Tongue (tissue), 2 donors: ENCODE measurements around the gene IVL. TPM values are rescaled to one million over a fixed set of nuclear protein-coding genes. Genes with fewer than 3 reads are reported as not detected.

ENCODE experiments used
- DNase-seq: peaks from one replicate; pipeline ENCODE4 v3.0.0-alpha.2; 2015
- total RNA-seq: library from RNA; depleted of rRNA; stranded (reverse); fragments of >200 nt; gene quantifications from one replicate; pipeline ENCODE4 v1.2.3, GENCODE V29; 2014

Gene IVL
- total RNA-seq, 1 donor from 2014 or later: 7.7 TPM

DNA sequence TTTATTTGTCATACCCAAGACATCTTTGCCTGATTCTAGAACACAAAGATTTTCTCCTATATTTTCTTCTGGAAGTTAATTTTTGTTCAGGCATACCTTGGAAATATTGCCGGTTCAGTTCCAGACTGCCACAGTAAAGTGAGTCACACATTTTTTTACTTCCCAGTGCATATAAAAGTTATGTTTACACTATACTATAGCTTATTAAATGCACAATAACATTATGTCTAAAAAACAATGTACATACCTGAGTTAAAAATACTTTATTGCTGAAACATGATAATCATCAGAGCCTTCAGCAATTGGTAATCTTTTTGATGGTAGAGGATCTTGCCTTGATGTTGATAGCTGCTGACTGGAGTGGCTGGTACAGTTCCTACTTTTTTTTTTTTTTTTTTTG is 20.2 kb upstream of the IVL start:
- no peak for DNase-seq

DNA sequence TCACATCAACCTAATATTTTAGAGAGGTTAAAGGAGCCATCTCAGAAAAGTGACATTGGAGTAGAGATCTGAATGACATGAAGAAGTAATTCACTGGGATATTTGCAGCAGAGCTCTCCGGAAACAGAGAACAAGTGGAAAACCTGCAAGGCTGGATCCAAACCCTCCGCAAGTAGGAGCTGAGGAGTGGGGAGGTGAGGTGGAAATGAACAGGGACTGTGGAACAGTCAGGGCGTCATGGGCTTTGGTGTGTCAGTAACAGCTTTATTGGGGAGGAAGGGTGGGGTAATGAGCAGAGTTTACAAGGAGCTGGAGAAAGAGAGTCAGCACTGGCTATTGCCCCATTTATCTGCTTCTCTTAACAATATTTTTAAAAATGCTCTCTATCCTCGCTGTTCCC is 9.3 kb upstream of the IVL start:
- DNase-seq: no peak

DNA sequence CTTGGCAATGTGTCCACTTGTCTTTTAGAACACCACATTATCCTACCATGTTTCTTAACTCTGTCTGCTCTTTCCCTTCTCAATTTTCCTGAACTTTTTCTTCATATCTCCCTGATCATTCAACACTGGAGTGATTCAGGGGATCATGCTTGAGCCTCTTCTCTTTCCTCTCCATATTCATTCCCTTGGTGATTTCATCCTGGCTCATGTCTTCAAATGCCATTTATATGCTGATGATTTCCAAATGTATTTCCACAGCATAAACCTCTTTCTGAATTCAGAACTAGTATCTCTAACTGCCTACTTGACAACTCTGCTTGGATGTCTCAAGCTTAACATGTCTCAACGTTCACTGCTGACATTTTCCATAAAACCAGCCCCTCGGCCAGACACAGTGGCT is 8.5 kb upstream of the IVL start:
- peak; percentile 20 for DNase-seq

DNA sequence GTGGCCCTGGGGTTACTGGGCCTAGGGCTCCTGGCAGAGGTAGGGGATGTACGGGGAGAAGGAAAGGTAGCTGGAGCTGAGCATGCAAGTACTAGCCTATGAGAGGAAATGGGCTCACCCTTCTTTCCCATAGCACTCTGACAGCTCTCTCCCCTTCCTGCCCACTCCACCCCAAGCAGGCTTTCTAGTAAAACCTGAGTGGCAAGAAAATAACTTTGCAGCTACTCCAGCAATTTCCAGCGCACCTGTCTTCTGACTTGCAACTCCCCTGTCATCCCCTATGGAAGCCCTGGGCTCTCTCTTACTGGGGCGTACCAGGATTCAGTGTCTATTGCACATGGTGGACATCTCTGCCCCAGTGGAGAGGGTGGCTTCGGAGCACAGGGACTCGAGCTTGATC is 6.7 kb upstream of the IVL start:
- peak; percentile 30 for DNase-seq

DNA sequence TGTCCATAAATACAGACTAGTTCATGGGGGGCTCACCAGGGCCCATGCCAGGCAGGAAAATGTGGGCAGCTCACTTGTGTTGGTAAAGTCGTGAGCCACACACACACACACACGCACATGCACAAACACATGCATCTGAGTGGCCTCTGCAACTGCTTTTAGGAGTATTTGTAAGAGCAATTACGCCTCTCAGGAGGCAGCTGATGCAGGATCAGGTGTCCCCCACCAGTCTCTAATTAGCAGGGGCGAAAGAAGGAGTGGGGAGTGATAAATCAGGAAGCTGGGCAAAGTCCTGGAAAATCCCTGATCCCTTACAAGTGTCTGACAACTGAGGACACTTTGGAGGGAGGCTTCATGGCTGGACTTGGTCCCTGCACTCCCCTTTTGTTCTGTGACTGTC is 5.7 kb upstream of the IVL start:
- DNase-seq: peak; percentile 17

DNA sequence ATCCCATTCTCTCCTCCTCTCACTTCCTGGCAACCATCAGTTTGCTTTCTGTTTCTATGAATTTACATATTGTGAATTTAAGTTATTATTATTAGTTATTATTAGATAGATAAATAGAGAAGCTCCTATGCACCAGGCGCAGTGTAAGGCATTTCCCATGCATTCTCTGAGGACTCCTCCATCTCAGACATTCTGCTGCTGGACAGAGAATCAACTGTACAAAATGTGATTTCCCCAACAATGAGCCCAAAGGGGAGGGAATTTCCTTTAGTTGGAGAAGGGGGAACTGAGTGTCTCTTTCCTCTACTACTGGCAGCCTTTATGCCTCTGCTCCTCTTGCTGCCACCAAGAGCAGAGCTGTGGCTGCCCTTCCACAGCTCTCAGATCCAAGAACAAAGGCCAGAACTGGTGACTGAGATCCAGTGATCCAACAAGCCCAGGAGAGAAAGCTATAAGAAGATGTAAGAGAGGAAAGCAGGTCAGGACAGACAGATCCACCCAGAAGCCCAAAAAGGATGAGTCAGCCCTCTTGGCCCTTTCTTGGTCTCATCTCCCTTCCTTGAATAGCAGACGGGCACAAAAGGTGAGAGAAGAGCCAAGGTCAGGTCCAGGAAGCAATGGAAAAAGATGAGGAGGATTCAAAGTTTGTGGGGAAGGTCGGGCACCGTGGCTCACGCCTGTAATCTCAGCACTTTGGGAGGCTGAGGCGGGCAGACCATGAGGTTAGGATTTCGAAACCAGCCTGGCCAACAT is 3.5 kb upstream of the IVL start:
- no peak for DNase-seq

DNA sequence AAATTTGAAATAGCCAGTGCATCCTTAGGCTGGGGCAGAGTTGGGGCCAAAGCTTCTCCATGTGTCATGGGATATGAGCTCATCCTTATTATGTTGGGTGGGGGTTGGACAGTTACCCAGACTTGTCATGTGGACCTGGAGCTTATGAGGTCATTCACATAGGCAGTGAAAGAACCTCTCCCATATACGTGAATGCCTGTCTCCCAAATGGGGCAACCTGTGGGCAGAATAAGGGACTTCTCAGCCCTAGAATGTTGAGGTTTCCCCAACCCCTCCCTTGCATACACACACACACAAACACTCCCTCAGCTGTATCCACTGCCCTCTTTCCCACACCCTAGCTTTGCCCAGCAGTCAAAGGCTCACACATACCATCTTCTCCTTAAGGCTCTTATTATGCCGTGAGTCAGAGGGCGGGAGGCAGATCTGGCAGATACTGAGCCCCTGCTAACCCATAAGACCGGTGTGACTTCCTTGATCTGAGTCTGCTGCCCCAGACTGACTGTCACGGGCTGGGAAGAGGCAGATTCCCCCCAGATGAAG is 2.3 kb upstream of the IVL start:
- DNase-seq: peak; percentile 5

DNA sequence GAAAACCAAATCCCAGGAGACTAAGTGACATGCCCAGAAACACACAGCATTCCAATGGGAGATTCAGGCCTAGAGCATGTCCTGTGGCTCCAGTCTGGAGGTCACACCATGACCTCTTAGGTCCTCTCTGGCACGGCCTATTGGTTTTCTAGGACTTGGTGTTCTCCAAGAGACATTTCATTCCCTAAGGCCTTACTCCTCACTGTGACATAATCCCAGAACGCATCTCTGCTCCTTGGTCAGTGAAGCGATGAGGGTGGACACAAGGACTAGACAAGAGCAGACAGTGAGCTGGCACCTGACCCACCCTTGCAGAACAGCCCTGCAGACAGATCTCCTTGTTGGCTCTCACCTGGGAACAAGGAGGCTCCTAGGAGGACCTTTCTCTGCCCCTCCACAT is 860 bp downstream of the IVL start:
- no peak for DNase-seq

DNA sequence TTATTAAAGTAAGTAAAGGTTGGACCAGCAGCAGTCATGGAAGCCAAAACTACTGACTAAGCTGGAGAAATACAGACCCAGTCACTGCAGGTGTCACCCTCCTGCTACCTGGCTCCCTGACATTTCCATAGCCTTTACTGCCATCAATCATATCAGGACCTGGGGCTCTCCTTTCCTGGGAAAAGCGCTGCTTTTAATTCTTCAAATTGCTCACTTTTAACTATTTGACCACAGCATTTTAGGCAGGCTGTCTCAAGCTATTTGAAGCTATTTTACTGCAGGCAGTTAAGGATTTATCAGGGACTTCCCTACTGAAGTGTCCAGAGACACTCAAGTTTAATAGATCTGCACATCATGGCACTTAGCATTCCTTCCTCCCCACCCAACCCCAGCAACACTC is 4.1 kb downstream of the IVL start:
- no peak for DNase-seq

DNA sequence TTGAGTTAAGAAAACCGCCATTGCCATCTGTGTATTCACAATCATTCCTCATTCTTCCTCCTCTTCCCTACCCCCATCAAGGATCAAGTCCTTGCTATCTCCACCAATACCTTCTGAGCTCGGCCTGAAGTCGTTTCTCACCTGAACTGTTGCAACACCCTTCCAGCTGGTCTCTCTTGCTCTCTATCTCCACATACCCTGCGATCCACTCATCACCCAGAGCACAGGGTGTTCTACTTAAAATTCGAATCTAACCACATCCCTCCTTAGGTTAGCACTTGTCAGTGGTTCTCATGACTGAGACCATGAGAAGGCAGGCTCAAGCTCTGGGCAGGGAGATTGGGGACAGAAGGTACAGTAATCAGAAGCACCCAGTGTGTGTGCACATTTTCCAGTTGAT is 4.6 kb downstream of the IVL start:
- no peak for DNase-seq

DNA sequence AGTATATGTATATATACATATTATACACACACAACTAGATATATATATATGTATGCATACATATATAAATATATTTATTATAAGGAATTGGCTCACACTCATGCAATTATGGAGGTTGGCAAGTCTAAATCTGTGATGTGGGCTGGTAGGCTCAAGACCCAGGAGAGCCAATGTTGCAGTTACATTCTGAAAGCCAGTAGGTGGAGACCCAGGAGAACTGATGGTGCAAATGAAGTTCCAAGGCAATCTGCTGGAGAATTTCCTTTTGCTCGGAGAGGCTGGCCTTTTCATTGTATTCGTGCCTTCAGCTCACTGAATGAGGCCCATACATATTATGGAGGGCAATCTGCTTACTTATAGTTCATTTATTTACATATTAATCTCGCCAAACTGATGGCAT is 9.4 kb downstream of the IVL start:
- peak; percentile 28 for DNase-seq

DNA sequence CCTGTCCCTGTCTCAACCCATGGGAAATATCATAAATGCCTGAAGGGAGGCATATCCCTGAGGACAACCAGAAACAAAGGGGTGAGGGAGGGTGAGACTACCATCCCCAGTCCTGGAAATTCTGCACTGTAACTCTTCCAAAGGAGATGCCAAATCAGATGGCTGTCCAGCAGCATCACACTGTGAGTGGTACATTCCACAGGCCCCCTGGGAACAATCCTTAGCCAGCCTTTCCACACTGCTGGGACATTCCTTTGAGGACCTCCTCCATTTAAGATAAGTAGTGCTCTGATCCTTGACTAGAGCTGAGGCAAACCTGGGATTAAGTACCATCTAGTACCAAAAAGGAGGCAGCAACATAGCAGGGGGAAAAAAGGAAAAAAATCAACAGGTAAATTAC is 10.7 kb downstream of the IVL start:
- no peak for DNase-seq

DNA sequence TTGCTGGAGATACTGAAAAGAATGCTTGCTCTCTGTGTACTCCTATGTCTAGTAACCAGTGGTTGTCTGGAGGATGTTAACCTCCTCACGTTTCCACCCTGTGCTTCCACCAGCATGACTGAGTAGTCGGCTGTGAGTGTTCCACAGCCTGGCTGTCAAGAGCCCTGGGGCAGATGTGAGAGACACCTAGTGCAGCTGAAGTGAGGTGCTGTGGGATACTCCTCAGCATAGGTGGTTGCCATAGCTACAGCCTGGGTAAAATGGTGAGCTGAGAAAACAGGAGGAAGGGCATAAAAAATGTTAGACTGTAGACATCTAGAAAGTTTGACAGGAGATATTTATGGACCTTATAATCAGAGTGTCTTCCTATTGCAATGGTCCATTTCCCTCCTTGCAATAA is 15.8 kb downstream of the IVL start:
- DNase-seq: no peak

DNA sequence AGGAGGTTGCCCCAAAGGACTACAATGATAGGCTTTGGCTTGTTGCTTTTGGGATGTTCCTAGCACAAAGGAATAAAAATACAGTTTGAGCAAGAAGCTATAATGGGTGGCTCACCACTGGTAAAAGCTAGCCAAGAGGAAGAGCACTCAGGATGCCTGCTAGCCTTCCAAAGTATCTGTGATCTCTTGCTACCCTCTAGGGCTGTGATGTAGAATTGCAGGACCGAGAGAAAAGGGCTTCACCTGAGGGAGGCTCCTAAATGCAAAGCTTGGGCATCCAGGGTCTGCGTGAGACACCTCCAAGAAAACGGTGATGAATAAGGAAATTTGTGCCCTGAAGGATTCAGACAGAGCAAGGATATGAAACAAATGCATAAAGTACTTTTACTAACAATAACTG is 17.7 kb downstream of the IVL start:
- DNase-seq: peak; percentile 10

DNA sequence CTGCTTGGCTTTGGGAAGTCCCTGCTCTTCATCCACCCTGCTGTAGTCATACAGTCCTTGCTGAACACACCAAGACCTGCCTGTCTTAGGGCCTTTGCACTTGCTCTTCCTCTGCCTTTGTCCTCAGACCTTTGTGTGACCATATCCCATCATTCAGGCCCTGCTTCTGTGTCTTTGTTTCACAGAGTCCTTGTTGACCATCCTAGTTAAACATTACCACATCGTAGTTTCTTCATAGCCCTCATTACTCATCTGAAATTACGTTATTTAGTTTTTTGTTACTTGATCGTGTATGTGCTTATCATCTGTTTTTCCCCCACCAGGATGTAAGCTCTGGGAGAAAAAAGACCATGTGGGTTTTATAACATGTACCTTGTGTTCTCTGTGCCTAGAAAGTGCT is 20.3 kb downstream of the IVL start:
- DNase-seq: no peak

DNA sequence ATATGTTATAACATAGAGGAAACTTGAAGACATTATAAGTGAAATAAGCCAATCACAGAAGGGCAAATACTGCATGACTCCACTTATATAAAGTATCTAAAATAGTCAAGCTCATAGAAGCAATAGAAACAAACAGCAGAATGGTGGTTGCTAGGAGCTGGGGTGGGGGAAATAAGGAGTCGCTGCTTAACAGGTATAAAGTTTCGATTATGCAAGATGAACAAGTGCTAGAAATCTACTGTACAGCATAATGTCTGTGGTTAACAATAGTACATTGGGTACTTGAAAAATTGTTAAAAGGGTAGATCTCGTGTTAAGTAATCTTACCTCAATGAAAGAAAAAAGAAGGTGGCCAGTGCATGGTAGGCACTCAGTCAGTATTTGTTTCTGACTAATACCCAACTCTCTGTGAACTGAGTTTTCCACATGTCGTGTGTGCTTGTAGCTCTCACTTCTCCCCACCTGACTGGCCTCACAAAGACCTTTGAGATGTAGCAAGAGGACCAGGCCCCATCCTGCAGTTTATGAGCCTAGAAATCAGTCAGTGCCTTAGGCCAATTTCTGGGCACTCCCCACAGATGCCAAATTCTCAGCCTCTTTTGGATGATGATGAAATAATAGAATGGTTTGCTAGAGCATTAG is 23.9 kb downstream of the IVL start:
- no peak for DNase-seq

DNA sequence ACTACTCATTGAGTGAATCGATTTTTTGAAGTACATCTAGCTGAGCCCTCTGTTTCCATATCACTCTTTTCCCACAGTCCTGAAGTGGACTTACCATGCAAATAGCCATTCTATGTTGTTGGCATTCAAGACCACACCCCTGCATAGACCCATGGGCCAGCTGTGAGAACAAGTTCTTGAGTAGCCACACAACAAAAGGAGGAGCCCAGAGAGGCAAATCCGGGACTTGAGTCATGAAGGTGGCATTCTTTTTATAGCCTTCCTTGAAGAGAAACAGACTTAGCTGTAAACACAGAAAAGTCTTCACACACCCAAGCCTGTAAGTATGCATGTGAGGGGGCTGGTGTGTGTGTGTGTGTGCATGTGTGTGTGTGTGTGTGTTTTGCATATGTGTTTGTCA is 24.9 kb downstream of the IVL start:
- no peak for DNase-seq

DNA sequence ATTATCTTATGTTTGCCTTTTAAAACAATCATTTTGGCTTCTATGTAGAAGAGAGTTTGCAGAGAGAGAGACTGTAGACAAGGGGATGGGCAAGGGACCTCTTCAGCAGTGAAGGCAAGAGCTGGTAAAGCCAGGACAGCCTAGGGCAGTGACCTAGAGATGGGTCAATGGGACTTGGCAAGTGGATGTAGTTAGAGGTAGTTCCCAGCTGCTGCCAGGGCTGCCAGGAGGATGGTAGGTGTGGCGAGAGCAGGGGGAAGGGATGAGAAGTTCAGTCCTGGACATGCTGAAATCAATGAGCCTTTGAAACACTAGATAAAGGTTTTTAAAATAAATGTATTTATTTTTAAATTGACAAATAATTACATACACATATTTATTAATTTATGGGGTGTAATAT is 32.3 kb downstream of the IVL start:
- DNase-seq: no peak

DNA sequence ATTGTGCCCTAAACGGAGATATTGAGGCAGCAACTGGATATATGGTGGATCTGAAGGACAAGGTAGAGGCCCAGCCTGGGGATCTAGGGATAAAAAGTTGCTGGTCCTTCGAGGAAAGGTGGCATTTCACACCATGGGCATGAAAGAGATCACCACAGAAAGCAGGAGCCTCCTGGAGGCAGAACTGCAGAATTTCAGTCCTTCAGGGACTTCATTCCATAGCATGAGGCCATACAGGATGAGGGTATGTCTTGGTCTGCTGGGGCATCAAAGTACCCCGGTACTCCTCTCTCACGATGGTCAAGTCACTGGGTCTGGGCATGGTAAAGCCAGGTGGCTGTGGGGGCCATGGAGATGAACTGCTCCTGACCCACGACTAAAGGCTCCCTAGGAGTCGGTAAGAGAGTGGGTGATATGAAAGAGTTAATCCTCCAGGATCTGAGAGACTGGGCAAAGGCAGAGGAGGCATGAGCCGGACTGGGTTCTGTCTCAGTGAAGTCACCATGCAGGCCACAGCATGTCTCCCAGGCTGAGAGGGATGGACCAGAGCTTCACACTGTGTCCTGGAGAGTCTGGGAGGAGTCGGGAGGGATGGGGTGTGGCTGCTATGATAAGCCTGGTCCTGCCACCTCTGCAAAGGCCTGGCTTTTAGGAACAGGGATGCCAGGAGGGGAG is 32.8 kb downstream of the IVL start:
- DNase-seq: no peak

DNA sequence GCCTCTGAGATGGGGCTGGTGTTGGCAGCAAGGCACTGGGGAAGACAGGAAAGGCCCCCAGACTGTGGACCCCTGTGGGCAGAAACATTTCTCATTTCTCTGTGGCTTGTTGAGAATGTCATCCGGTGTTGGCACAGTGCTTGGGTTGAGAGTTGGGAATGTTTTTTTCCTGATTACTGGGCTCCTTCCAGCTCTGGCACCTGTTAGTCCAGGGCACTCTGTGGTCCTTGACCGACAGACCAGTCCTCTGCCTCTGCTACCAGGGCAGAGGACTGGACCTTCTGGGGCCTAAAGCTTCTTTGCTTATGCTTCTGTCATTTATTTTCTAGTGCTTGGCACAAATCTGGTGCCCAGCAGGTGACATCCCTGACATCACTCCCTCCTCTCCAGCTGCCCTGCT is 33.8 kb downstream of the IVL start:
- DNase-seq: no peak

DNA sequence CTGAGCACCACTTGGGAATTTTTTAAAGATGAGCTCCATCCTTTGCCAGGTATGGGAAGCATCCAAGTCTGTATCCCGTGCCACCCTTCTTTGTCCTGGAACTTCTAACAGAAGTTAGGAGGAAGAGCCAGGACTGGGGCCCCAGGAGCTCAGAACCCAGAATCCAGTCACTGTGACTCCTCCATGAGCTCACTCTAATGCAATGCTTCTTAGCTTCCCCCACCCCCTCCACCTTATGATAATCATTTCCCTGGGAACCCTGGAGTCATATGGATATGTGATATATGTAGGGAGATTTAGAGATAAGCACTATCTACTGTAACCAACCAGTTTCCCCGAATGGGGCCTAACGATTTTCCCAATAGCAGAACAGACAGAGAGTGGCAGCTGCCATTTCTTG is 37.9 kb downstream of the IVL start:
- no peak for DNase-seq

DNA sequence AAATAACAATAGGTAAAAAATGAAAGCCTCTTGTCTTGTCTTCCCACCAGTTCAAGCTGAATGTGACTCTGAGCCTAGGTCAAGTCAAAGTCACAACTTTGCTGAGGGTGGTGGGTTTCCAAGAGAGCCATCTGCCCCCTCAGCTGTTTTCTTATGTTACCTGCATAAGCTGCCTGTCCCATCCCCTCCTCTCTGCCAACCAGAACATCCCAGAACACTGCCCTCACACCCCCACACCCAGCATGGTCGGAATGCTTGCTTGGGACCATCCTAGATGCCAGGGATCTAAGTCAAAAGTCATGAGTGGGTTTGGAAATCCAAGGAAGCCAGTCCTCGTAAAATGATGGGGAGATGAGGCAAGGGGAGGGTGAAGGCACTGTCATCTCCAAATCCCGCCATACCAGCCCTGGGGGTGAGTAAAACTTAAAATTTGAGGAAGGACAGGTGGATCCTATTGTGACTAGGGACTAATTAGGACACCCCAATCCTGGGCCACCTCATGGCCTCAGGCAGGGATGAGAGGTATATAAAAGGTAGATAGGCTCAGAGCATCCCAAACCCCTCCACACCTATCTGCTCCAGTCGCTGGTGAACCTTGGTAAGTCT is 38.4 kb downstream of the IVL start, which contains the start of gene SPRR5:
SPRR5 (plus strand) TSS at position 556 of the 606 bp plus-strand sequence. CDS start 1,349 bp downstream, outside the sequence.
- DNase-seq: no peak

DNA sequence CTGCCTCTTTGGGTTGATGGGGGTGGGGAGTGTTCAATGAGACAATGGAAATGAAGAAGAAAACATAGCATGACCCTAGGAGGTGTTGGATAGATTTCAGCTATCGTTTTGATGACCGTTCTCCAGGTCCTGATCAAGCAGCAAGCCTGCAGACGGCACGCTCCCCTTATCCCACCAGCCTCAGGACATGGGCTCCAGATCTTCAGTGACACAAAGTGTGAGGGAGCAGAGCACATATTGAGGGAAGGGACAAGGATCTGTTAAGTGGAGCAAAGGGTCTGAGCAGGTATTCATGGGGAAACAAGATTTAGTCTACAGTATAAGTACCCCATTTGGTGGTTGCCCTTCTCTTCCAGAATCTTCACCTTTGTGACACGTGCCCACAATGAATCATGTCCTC is 43.4 kb downstream of the IVL start:
- no peak for DNase-seq
